Endothelial cell of umbilical vein (primary cell): ENCODE data around the gene FNIP2. TPM values are rescaled to one million over a fixed set of nuclear protein-coding genes. Genes with fewer than 3 reads are reported as not detected.
"Not testable (repeated sequence)": the region's sequence is repeated elsewhere in the genome, so short reads cannot be mapped to it uniquely, and the experiment has no call there.

Experiments
- BruUV-seq: library from RNA; stranded (reverse); fragments of 400-500 nt; replicated peaks from 2 replicates; lab custom pipeline; 2021; lab: Mats Ljungman, UMichigan
- CTCF ChIA-PET: fragments of 300-600, 350-600 bp; sonication (Branson Sonifier 250); formaldehyde crosslinking; loops from one replicate; lab custom pipeline; 2021; ENCODE audit warnings: antibody characterized with exemption, inconsistent platforms; lab: Charles Lee
- POLR2A ChIA-PET: fragments of 300-600, 350-600 bp; sonication (Branson Sonifier 250); formaldehyde crosslinking; loops from one replicate; lab custom pipeline; 2021; ENCODE audit warnings: antibody characterized with exemption, inconsistent platforms; lab: Charles Lee
- DNase-seq: peaks from one replicate; pipeline ENCODE4 v3.0.0-alpha.2; 2011; ENCODE audit warnings: low read depth, low spot score
- FAIRE-seq: peaks from 2 replicates; lab custom pipeline; 2011; peaks lifted over from hg19 to GRCh38; lab: Jason Lieb, UNC
- H2AFZ ChIP-seq: 2 replicates; pipeline ENCODE4 v1.6.0; 2012; ENCODE audit warnings: low read depth, low read length, control low read depth, inconsistent platforms
- H3K27ac ChIP-seq: 2 replicates; pipeline ENCODE4 v1.5.1; 2011; ENCODE audit warnings: low read depth, mild to moderate bottlenecking, control low read depth, low read length, moderate library complexity; ENCODE audit not compliant: insufficient read depth
- H3K27me3 ChIP-seq, 2 experiments: 2 replicates each; pipeline versions ENCODE4 v1.6.0 to v1.6.1; 2011; ENCODE audit warnings: low read length in 2 of 2, mixed read lengths in 1 of 2; ENCODE audit not compliant: control insufficient read depth in 2 of 2, insufficient read depth in 2 of 2
- H3K36me3 ChIP-seq, 2 experiments: 2 replicates in 1 of 2; 3 replicates in 1 of 2; pipeline ENCODE4 v1.5.1; 2011; ENCODE audit warnings: low read length in 2 of 2, mild to moderate bottlenecking in 1 of 2, moderate library complexity in 1 of 2; ENCODE audit not compliant: control insufficient read depth in 2 of 2, insufficient read depth in 2 of 2; ENCODE audit errors: extremely low read depth in 1 of 2
- H3K4me1 ChIP-seq: 3 replicates; pipeline ENCODE4 v1.5.1; 2011; ENCODE audit warnings: mild to moderate bottlenecking, low read length; ENCODE audit not compliant: control insufficient read depth, insufficient read depth; ENCODE audit errors: extremely low read depth
- H3K4me2 ChIP-seq: 2 replicates; pipeline ENCODE4 v1.6.1; 2011; ENCODE audit warnings: low read length, control low read depth, mixed read lengths; ENCODE audit not compliant: insufficient read depth
- H3K4me3 ChIP-seq, 3 experiments: fragments of 200-600 bp in 1 of 3; sonication (generic), shearing (Covaris generic) in 1 of 3; replicated peaks in 1 of 3; 2 replicates each; pipeline ENCODE4 v1.5.1; 2011 to 2016; ENCODE audit warnings: control low read depth in 3 of 3, low read length in 3 of 3, mild to moderate bottlenecking in 2 of 3, inconsistent platforms in 1 of 3, low read depth in 1 of 3, moderate library complexity in 1 of 3; ENCODE audit not compliant: insufficient read depth in 1 of 3
- H3K79me2 ChIP-seq: 2 replicates; pipeline ENCODE4 v1.6.0; 2012; ENCODE audit warnings: low read length, inconsistent platforms; ENCODE audit not compliant: control insufficient read depth, insufficient read depth
- H3K9ac ChIP-seq: replicated peaks from 2 replicates; pipeline ENCODE3; 2011; ENCODE audit warnings: low read length, control low read depth; ENCODE audit not compliant: insufficient read depth; ENCODE audit errors: extremely low read depth
- H3K9me1 ChIP-seq: replicated peaks from 3 replicates; pipeline ENCODE4 v1.6.0; 2011; ENCODE audit warnings: mild to moderate bottlenecking, low read length; ENCODE audit not compliant: control insufficient read depth, insufficient read depth; ENCODE audit errors: extremely low read depth
- H3K9me3 ChIP-seq: replicated peaks from 2 replicates; pipeline ENCODE4 v1.5.1; 2012; ENCODE audit warnings: low read length, inconsistent platforms; ENCODE audit not compliant: control insufficient read depth, insufficient read depth
- H4K20me1 ChIP-seq: replicated peaks from 2 replicates; pipeline ENCODE3; 2011; ENCODE audit warnings: mild to moderate bottlenecking, low read length; ENCODE audit not compliant: control insufficient read depth, insufficient read depth; ENCODE audit errors: extremely low read depth
- FOS ChIP-seq: IDR thresholded peaks from 2 replicates; pipeline ENCODE4 v1.6.1; 2011; ENCODE audit warnings: mild to moderate bottlenecking, low read length, moderate library complexity, borderline replicate concordance; ENCODE audit not compliant: insufficient read depth
- JUN ChIP-seq: IDR thresholded peaks from 2 replicates; pipeline ENCODE4 v1.6.1; 2011; ENCODE audit warnings: borderline replicate concordance, low read depth; ENCODE audit not compliant: insufficient read length, insufficient read depth
- MYC ChIP-seq: IDR thresholded peaks from one replicate; pipeline ENCODE4 v1.6.1; 2011; ENCODE audit warnings: mild to moderate bottlenecking, low read depth, low read length
- dilution Hi-C: fragments of 300-500 bp; cut with MboI; formaldehyde crosslinking; loops from one replicate; pipeline ENCODE4 v1.15.0; 2019; ENCODE audit warnings: low sequenced_read_pairs; ENCODE audit not compliant: extremely low pct_ligation_motif_present
- intact Hi-C: fragments of 100-400 bp; cut with micrococcal nuclease; formaldehyde crosslinking; loops from one replicate; pipeline ENCODE4 v1.10.0; 2022
- polyA plus RNA-seq, 4 experiments: library from polyadenylated mRNA; depleted of rRNA in 3 of 4; stranded (reverse) in 3 of 4; unstranded in 1 of 4; fragments of >200 nt; gene quantifications; 2 replicates each; pipeline versions ENCODE4 v1.2.1 to v1.2.3, GENCODE V29; 2011 to 2012; ENCODE audit warnings: missing spikeins in 1 of 4
- total RNA-seq: library from RNA; stranded (reverse); gene quantifications from 2 replicates; pipeline ENCODE4 v1.2.3, GENCODE V29; 2021

The FNIP2 gene
- total and polyA plus RNA-seq, 2 donors (not counting 3 experiments of a cell fraction or from before 2014, with no cell fraction given): 4.5 to 14.4 TPM

GRCh38 chr4:158741326-158742021 lies 27.4 kb upstream of the FNIP2 start:
- peaks cover 0 to 6% of the 10 kb centered on the region in 2 experiments for H3K27me3 ChIP-seq
- H2AFZ ChIP-seq: no peak overlapping the region
- no peaks in the 10 kb centered on the region for H3K4me1 ChIP-seq
- FAIRE-seq (no peak), DNase-seq (no peak)
- H3K9me1 ChIP-seq: no peaks in the 10 kb centered on the region
- ChIA-PET CTCF (no interaction called here), POLR2A (no interaction called here)
- no peak overlapping the region for H3K27ac ChIP-seq
- H3K4me2 ChIP-seq: no peak overlapping the region
- intact Hi-C loops: no loop called here
- no peaks in the 10 kb centered on the region for H3K36me3 ChIP-seq
- TF ChIP-seq FOS (no peak), JUN (no peak), MYC (no peak)
- no peaks in the 10 kb centered on the region for H4K20me1 ChIP-seq
- dilution Hi-C loops: no loop called here
- no peak overlapping the region for H3K9ac ChIP-seq
- H3K9me3 ChIP-seq: no peaks in the 10 kb centered on the region
- H3K4me3 ChIP-seq: no peak overlapping the region
- no peaks in the 10 kb centered on the region for H3K79me2 ChIP-seq
- BruUV-seq: no TSS peak

- dilution Hi-C loops: not testable (repeated sequence)
Observed at GRCh38 chr4:158746537-158746936, 22.3 kb upstream of the FNIP2 start.

More at GRCh38 chr4:158746537-158746936, 22.3 kb upstream of the FNIP2 start:
- H3K4me3 ChIP-seq, FAIRE-seq, H3K79me2 ChIP-seq, intact Hi-C loops, H3K4me2 ChIP-seq, H3K9me3 ChIP-seq, CTCF ChIA-PET, BruUV-seq, H3K27me3 ChIP-seq, H4K20me1 ChIP-seq, POLR2A ChIA-PET, DNase-seq, H2AFZ ChIP-seq, H3K36me3 ChIP-seq, H3K9ac ChIP-seq, H3K9me1 ChIP-seq, H3K4me1 ChIP-seq, H3K27ac ChIP-seq: not testable (repeated sequence)
